ENCODE measurements around the gene NHLH1. TPM values are rescaled to one million over a fixed set of nuclear protein-coding genes. Genes with fewer than 3 reads are reported as not detected.

Gene NHLH1
- total and polyA plus RNA-seq, 2 experiments from 2014 or later, result 0.12 TPM; not detected in 1

GRCh38 chr1:160342953-160343869, 23.7 kb upstream of the NHLH1 start, which contains the start of the genes COPA and NCSTN:
Gene COPA, minus strand, starts transcription at chr1:160343250. Its CDS starts 80 bp downstream, at chr1:160343170.
Gene NCSTN, plus strand, starts transcription at chr1:160343383. Its CDS starts 14 bp downstream, at chr1:160343397.
- Histone ChIP-seq H3K27ac (peak within 1 kb of the TSS; percentile 95), H3K4me3 (peak within 1 kb of the TSS; percentile 79), H3K4me1 (ENCODE audit: low read depth) (peaks cover 14% of the 10 kb centered on the region), H3K36me3 (peaks cover 32% of the 10 kb centered on the region), H3K9me3 (ENCODE audit: low read depth) (no peaks in the 10 kb centered on the region), H3K27me3 (no peaks in the 10 kb centered on the region)
- DNase-seq (ENCODE audit: low read depth in 1 of 2, low spot score in 1 of 2), result peak; percentile 96 to 98
- peak; percentile 12 for TF ChIP-seq CTCF (IDR thresholded peaks at IDR 0.05; ENCODE audit: low read depth, low read length)

GRCh38 chr1:160344241-160344640, 22.6 kb upstream of the NHLH1 start:
- no peaks in the 10 kb centered on the region for H3K9me3 ChIP-seq (ENCODE audit: low read depth)
- H3K4me1 ChIP-seq (ENCODE audit: low read depth), result peaks cover 14% of the 10 kb centered on the region
- H3K4me3 ChIP-seq, result peak overlapping the region; percentile 79
- peak overlapping the region; percentile 95 for H3K27ac ChIP-seq
- TF ChIP-seq CTCF (IDR thresholded peaks at IDR 0.05; ENCODE audit: low read depth, low read length), result no peak
- DNase-seq (ENCODE audit: low read depth in 1 of 2, low spot score in 1 of 2), result no peak
- no peaks in the 10 kb centered on the region for H3K27me3 ChIP-seq
- H3K36me3 ChIP-seq, result peaks cover 28% of the 10 kb centered on the region

- TF ChIP-seq CTCF (IDR thresholded peaks at IDR 0.05; ENCODE audit: low read depth, low read length), result no peak
- no peak for DNase-seq (ENCODE audit: low read depth in 1 of 2, low spot score in 1 of 2)
- Histone ChIP-seq H3K9me3 (ENCODE audit: low read depth) (no peaks in the 10 kb centered on the region), H3K27me3 (no peaks in the 10 kb centered on the region), H3K36me3 (peaks cover 24% of the 10 kb centered on the region), H3K4me3 (no peak overlapping the region), H3K4me1 (ENCODE audit: low read depth) (peaks cover 14% of the 10 kb centered on the region), H3K27ac (no peak overlapping the region)
Measured at GRCh38 chr1:160344936-160345335, 21.9 kb upstream of the NHLH1 start.

GRCh38 chr1:160346463-160346862, 20.4 kb upstream of the NHLH1 start:
- DNase-seq (ENCODE audit: low read depth in 1 of 2, low spot score in 1 of 2), result no peak
- TF ChIP-seq CTCF (IDR thresholded peaks at IDR 0.05; ENCODE audit: low read depth, low read length), result no peak
- Histone ChIP-seq H3K4me3 (no peak overlapping the region), H3K9me3 (ENCODE audit: low read depth) (no peaks in the 10 kb centered on the region), H3K27ac (no peak overlapping the region), H3K36me3 (peaks cover 32% of the 10 kb centered on the region), H3K4me1 (ENCODE audit: low read depth) (peaks cover 11% of the 10 kb centered on the region), H3K27me3 (no peaks in the 10 kb centered on the region)

- Histone ChIP-seq H3K4me3 (no peak overlapping the region), H3K36me3 (peaks cover 37% of the 10 kb centered on the region), H3K27me3 (no peaks in the 10 kb centered on the region), H3K4me1 (ENCODE audit: low read depth) (peaks cover 6% of the 10 kb centered on the region), H3K27ac (no peak overlapping the region), H3K9me3 (ENCODE audit: low read depth) (no peaks in the 10 kb centered on the region)
- no peak for TF ChIP-seq CTCF (IDR thresholded peaks at IDR 0.05; ENCODE audit: low read depth, low read length)
- no peak for DNase-seq (ENCODE audit: low read depth in 1 of 2, low spot score in 1 of 2)
Measured at GRCh38 chr1:160346958-160347357, 19.9 kb upstream of the NHLH1 start.

Measured in cardiac muscle cell (in vitro differentiated cells and primary cell).